WI38 (cell line): Measurements from ENCODE around the gene RBM4B.

Experiments used
- H3K4me3 ChIP-seq: 2 replicates; pipeline ENCODE4 v1.5.1; 2011; ENCODE audit warnings: low read depth, mild to moderate bottlenecking, control low read depth, low read length
- TF ChIP-seq, protein P1 (sequence below): IDR thresholded peaks from 2 replicates; pipeline ENCODE4 v1.5.1; 2012; ENCODE audit warnings: low read depth, mild to moderate bottlenecking, control low read depth, low read length

RBM4B gene

DNA sequence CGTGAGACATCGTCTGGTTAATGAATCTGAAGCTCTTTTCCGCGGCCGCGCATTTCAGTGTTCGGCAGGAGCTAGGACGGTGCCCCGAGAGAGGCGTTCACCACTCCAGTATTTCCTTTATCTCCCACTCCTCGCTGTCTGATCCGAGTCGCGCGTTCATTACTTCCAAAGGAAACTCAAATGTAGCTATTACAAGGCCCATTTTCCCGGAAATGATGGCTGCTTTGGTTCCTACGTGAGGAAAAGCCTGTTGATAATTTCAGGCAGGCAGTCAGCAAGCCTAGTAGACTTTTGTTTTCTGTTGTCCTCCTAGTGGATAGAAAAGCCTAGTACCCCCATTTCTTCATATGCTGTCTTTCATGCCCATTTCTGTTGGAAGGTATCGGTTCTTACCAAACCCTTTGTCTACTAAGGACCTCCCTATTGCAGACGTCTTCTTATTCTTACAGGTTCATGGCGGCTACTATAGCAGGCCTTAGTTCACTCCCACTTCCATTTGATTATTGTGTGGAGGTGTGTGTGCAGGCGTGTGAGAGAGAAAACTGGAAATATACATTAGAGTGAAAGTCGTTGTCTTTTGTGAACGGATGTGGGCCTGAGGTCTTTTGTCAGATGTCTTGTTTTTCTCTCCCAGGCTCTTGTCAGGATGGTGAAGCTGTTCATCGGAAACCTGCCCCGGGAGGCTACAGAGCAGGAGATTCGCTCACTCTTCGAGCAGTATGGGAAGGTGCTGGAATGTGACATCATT, 38.4 kb downstream of the RBM4B start:
- peak overlapping the region; percentile 95 for H3K4me3 ChIP-seq
- TF ChIP-seq, protein P1, sequence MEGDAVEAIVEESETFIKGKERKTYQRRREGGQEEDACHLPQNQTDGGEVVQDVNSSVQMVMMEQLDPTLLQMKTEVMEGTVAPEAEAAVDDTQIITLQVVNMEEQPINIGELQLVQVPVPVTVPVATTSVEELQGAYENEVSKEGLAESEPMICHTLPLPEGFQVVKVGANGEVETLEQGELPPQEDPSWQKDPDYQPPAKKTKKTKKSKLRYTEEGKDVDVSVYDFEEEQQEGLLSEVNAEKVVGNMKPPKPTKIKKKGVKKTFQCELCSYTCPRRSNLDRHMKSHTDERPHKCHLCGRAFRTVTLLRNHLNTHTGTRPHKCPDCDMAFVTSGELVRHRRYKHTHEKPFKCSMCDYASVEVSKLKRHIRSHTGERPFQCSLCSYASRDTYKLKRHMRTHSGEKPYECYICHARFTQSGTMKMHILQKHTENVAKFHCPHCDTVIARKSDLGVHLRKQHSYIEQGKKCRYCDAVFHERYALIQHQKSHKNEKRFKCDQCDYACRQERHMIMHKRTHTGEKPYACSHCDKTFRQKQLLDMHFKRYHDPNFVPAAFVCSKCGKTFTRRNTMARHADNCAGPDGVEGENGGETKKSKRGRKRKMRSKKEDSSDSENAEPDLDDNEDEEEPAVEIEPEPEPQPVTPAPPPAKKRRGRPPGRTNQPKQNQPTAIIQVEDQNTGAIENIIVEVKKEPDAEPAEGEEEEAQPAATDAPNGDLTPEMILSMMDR, result no peak

DNA sequence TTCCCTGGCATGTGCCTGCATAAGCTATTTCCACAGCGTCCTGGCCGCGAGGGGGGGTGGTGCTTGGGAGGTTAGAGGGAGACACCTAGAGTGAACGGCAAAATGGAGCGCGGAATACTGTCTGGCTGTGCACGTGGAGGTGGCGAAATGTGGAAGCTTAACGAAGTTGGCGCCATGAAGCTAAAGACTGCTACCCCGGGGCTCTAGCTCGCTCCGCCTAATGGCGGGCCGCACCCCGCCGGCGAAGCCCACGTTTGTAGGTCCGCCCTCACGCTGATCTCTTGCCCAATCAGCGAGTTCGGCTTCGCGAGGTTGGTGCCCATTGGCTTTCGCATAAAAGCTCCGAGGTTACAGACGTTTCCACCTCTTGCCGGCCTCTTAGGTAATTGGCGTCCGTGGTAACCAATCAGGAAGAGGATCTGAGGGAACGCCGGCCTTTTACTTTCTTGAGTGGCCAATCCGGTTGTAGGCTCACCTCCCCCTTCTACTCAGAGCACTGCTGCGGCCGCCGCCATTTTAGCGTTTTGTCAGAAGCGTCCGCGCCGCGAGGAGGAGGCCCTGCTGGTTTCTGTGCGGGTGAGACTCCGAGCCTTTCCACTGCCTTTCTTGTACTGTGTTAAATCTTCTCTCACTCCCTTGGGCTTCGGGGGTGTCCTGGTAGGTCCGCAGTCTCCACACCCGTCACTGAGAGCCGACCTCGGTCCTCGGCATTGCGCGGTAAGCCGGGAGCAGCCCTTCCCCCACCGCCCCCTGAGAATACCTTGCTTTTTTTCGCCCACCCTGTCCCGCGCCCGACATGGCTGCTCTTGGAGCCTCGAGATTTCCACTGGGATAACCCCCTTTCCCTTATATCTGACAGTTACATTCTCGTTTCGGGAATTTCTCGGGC, 39.3 kb downstream of the RBM4B start, which contains the start of gene RBM4:
Gene RBM4 (plus strand): TSS at position 527 of the 889 bp plus-strand sequence. CDS start 1,009 bp downstream, outside the sequence.
- H3K4me3 ChIP-seq, result peak within 1 kb of the TSS; percentile 95
- TF ChIP-seq, protein P1, result no peak

DNA sequence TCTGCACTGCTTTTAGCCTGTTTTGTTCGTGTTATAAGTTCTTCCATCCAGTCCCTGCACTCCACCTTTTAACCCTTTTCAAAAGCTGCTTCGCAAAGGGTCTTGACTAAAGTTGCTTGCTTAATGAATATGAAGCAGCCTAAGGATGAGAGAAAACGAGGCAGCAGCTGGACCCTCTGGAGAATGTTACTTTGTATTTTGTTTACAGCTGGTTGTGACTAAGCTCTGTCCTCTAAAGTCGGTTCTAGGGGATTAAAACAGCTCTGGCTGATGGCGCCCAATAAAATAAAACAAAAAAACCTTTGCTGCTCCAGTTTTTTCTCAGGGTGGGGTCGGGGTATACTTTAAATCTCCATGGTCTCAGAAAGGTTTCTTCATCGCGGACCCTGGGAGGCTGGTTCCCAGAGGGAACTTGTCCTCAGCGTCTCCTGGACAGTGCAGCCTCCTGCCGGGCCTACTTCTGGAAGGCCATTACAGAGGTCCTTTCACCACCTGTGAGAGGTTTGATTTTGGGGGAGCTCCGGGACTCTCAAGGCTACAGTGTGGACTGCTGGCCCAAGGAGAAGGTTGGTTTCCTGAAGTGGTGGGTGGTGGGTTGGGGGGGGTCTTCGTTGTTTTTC, 40.0 kb downstream of the RBM4B start:
- peak overlapping the region; percentile 53 for H3K4me3 ChIP-seq
- TF ChIP-seq, protein P1, result no peak

DNA sequence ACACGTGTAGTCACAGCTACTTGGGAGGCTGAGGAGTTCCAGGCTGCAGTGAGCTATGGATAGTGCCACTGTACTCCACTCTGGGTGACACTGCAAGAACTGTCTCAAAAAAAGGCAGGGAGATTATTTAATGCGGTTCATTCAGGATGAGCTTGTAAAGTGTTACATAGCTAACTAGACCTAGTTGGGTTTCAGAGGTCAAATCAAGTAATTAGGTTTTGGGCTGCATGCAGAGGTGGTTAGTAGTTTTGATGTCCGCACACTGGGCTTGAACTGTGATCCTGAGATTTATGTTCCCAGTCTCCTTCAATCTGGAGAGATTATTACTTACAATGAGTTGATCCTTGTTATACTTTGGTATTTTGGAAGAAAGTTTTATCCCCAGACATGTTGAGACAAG, 41.3 kb downstream of the RBM4B start:
- TF ChIP-seq, protein P1, result no peak
- no peak overlapping the region for H3K4me3 ChIP-seq

DNA sequence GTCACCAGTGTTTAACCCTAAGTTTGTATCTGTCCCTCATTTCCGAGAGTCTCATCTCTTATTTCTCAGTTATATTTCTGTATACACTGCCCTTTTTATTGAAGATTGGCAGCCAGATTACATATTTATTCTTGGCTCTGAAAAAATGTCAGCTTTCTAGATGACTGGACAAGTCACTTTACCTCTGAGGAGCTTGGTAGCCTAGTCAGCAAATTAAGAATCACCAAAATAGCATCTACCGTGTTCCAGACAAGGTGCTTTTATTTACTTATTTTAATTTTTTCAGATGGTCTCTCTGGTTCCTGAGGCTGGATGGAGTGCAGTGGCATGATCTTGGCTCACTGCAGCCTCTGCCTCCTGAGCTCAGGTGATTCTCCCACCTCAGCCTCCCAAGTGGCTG, 44.7 kb downstream of the RBM4B start:
- TF ChIP-seq, protein P1, result no peak
- H3K4me3 ChIP-seq, result no peak overlapping the region

DNA sequence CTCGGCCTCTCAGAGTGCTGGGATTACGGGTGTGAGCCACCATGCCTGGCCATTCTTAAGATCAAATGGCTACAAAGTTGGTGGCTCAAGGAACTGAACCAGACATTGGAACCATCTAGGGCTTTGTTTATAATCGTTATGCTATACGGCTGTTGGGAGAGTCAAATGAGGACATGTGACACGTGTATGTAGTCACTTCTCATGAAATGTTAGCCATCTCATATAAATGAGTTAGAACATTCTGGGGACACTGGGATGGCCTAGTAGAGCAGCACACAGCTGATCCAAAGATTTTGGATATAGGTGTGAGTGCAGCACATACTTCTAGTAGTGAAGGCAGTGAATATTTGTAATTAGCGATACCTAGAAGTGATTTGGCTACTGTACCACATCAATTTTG, 45.8 kb downstream of the RBM4B start:
- TF ChIP-seq, protein P1, result no peak
- H3K4me3 ChIP-seq, result no peak overlapping the region
